Right forelimb (tissue), 1 donor: ENCODE measurements around the gene BCL10.

ENCODE experiments used
- DNase-seq: peaks from one replicate; pipeline ENCODE4 v3.0.0-alpha.2; 2018

The BCL10 gene

DNA sequence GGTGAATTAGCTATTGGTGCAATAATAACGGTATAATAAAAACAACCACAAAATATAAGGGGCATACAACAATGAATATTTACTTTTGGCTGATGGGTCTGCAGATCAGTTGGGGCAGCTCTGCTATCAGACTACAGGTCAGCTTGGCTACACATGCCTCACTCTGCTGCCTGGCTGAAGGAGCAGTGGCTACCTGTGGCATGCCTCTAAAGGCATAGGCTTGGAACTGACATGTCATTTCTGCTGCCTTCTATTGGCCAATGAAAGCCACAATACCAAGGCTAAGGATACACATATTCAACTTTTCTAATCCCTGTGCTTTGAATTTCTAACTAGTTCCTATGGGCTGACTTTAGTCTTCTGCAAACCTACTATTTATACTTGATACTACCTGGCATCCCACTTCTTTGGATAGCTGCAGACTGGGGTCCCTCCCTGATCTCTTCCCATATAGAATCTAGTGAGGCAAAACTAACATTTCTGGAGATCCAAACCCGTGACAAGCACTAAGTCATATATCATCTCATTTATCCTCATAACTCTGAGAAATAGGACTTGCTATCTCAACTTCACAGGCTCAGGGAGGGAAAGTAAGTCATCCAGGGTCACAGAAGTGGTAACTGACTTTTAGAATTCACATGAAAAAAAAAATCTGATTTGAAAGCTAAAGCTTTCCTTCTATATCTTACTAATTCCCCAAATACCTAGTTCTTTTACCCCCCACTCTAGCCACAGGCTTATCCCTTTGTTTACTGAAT, 56.4 kb downstream of the BCL10 start:
- DNase-seq: no peak

- no peak for DNase-seq
These were observed 59.7 kb downstream of the BCL10 start for GRCh38 chr1:85216697-85217096.
